Panc1 (cell line): ENCODE data around the gene EYA2. TPM values are rescaled to one million over a fixed set of nuclear protein-coding genes. Genes with fewer than 3 reads are reported as not detected.

ENCODE experiments used
- ATAC-seq: fragments of 200-7000 bp; cut with Tn5 transposase; 2 replicates; pipeline ENCODE4 v1.9.1; 2020; ENCODE audit warnings: mild to moderate bottlenecking, moderate library complexity
- BruUV-seq: library from RNA; stranded (reverse); fragments of 400-500 nt; replicated peaks from 2 replicates; lab custom pipeline; 2021; lab: Mats Ljungman, UMichigan
- CTCF ChIA-PET: fragments of 300-600 bp; sonication (Branson Sonifier 250); formaldehyde crosslinking; loops from one replicate; lab custom pipeline; 2022; ENCODE audit warnings: antibody characterized with exemption; lab: Charles Lee
- POLR2A ChIA-PET: fragments of 300-600 bp; sonication (Branson Sonifier 250); formaldehyde crosslinking; loops from one replicate; lab custom pipeline; 2022; ENCODE audit warnings: antibody characterized with exemption; lab: Charles Lee
- DNase-seq: peaks from one replicate; pipeline ENCODE4 v3.0.0-alpha.2; 2010; ENCODE audit warnings: low read depth, low spot score
- H3K27ac ChIP-seq: 2 replicates; pipeline ENCODE4 v1.5.1; 2011; ENCODE audit warnings: mild to moderate bottlenecking, low read length, inconsistent platforms
- H3K27me3 ChIP-seq: fragments of 200-500 bp; sonication (Bioruptor generic); 2 replicates; pipeline ENCODE4 v1.6.0; 2014; ENCODE audit warnings: low read length, inconsistent platforms; ENCODE audit not compliant: control insufficient read depth, insufficient read depth
- H3K36me3 ChIP-seq: fragments of 200-500 bp; sonication (Bioruptor generic); 2 replicates; pipeline ENCODE4 v1.5.1; 2014; ENCODE audit warnings: inconsistent platforms, mild to moderate bottlenecking, low read length, moderate library complexity; ENCODE audit not compliant: control insufficient read depth, insufficient read depth
- H3K4me1 ChIP-seq: 2 replicates; pipeline ENCODE4 v1.5.1; 2011; ENCODE audit warnings: inconsistent platforms, mild to moderate bottlenecking, low read length, moderate library complexity; ENCODE audit not compliant: control insufficient read depth, insufficient read depth
- H3K4me3 ChIP-seq, 2 experiments: 2 replicates each; pipeline ENCODE4 v1.5.1; 2011 to 2012; ENCODE audit warnings: low read depth in 2 of 2, low read length in 2 of 2, mild to moderate bottlenecking in 2 of 2, inconsistent platforms in 1 of 2, moderate library complexity in 1 of 2
- H3K9me3 ChIP-seq: fragments of 200-500 bp; sonication (Bioruptor generic); 2 replicates; pipeline ENCODE4 v1.5.1; 2014; ENCODE audit warnings: low read depth, mild to moderate bottlenecking, inconsistent platforms, low read length, moderate library complexity; ENCODE audit not compliant: control insufficient read depth, insufficient read depth
- POLR2AphosphoS5 ChIP-seq: IDR thresholded peaks from 2 replicates; pipeline ENCODE4 v1.6.1; 2012; ENCODE audit warnings: mild to moderate bottlenecking, low read depth, low read length, moderate library complexity
- REST ChIP-seq, 2 experiments: IDR thresholded peaks; 2 replicates each; pipeline ENCODE4 v1.6.1; 2011 to 2012; ENCODE audit warnings: low read depth in 2 of 2, control low read depth in 1 of 2, low read length in 1 of 2, mild to moderate bottlenecking in 1 of 2, moderate library complexity in 1 of 2; ENCODE audit not compliant: insufficient read depth in 1 of 2
- SIN3A ChIP-seq: IDR thresholded peaks from 2 replicates; pipeline ENCODE4 v1.6.1; 2012; ENCODE audit warnings: low read depth, mild to moderate bottlenecking, low read length, moderate library complexity, borderline replicate concordance; ENCODE audit not compliant: insufficient read depth
- TCF7L2 ChIP-seq: IDR thresholded peaks from 2 replicates; pipeline ENCODE4 v1.6.1; 2011; ENCODE audit warnings: mild to moderate bottlenecking, low read depth, low read length, inconsistent platforms
- in situ Hi-C: cut with HindIII; loops from 2 replicates; pipeline ENCODE4 v1.10.0; 2016; ENCODE audit warnings: low sequenced_read_pairs, low pct_unique_long_range_greater_than_20kb
- intact Hi-C: fragments of 100-400 bp; cut with micrococcal nuclease; formaldehyde crosslinking; loops from one replicate; pipeline ENCODE4 v1.10.0; 2022; ENCODE audit not compliant: unreplicated experiment
- total RNA-seq: library from RNA; stranded (reverse); gene quantifications from one replicate; pipeline ENCODE4 v1.2.1, GENCODE V29; 2021; ENCODE audit not compliant: unreplicated experiment
- TF ChIP-seq, protein P1 (sequence below): fragments of 450-650 bp; IDR thresholded peaks from 2 replicates; pipeline ENCODE4 v1.5.1; 2017; ENCODE audit warnings: mild to moderate bottlenecking

Gene EYA2
- total RNA-seq, 1 experiment from 2014 or later = 1.9 TPM

DNA sequence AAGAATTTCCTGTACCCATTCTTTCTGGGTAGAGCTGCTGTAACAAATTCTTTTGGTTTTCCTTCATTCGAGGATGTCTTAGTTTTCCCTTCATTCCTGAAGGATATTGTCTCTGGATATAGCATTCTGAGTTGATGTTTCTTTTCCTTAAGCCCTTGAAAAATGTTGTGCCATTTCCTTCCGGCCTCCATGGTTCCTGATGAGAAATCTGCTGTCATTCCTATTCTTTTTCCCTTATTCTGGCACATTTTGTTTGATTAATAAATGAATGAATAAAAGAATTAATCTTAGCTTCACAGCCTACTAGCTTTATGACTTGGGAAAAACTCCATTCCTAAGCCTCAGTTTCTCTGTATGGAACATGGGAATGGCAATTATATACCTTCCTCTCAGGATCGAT lies 173.1 kb downstream of the EYA2 start:
- Histone ChIP-seq H3K36me3 (no peaks in the 10 kb centered on the region), H3K27ac (no peak overlapping the region), H3K4me1 (no peaks in the 10 kb centered on the region), H3K27me3 (no peaks in the 10 kb centered on the region), H3K4me3 (no peak overlapping the region), H3K9me3 (peaks cover 9% of the 10 kb centered on the region; the same call in 1 of the 2 replicates)
- TF ChIP-seq SIN3A (no peak), POLR2AphosphoS5 (no peak), TCF7L2 (no peak), REST (IDR thresholded peaks at IDR 0.05; ENCODE audit: insufficient read depth in 1 of 2, low read depth in 2 of 2, low read length in 1 of 2) (no peak)
- TF ChIP-seq, protein P1, sequence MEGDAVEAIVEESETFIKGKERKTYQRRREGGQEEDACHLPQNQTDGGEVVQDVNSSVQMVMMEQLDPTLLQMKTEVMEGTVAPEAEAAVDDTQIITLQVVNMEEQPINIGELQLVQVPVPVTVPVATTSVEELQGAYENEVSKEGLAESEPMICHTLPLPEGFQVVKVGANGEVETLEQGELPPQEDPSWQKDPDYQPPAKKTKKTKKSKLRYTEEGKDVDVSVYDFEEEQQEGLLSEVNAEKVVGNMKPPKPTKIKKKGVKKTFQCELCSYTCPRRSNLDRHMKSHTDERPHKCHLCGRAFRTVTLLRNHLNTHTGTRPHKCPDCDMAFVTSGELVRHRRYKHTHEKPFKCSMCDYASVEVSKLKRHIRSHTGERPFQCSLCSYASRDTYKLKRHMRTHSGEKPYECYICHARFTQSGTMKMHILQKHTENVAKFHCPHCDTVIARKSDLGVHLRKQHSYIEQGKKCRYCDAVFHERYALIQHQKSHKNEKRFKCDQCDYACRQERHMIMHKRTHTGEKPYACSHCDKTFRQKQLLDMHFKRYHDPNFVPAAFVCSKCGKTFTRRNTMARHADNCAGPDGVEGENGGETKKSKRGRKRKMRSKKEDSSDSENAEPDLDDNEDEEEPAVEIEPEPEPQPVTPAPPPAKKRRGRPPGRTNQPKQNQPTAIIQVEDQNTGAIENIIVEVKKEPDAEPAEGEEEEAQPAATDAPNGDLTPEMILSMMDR = no peak
- in situ Hi-C loops = no loop called here
- DNase-seq = no peak
- intact Hi-C loops = no loop called here
- ChIA-PET POLR2A (no interaction called here), CTCF (no interaction called here)
- no peak for ATAC-seq
- no TSS peak for BruUV-seq

DNA sequence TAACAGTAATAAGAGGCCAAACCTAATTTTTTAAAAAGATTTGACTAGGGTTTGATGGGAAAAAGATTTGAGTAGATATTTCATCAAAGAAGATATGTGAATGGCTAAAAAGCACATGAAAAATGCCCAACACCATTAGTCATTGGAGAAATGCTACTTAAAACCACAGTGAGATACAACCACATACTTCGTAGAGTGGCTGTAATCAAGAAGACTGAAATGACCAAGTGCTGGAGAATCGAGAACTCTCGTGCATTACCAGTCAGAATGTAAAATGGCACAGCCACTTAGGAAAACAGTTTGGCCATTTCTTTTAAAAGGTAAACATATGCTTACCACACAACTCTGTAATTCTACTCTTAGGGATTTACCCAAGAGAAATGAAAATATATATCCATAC lies 175.5 kb downstream of the EYA2 start:
- Histone ChIP-seq H3K27me3 (no peaks in the 10 kb centered on the region; the same call in 1 of the 2 replicates), H3K9me3 (peaks cover 9% of the 10 kb centered on the region; the same call in 1 of the 2 replicates), H3K4me1 (no peaks in the 10 kb centered on the region), H3K27ac (no peak overlapping the region), H3K36me3 (no peaks in the 10 kb centered on the region), H3K4me3 (no peak overlapping the region)
- BruUV-seq = no TSS peak
- ATAC-seq = no peak
- POLR2A ChIA-PET = no interaction called here
- in situ Hi-C loops (no loop called here), intact Hi-C loops (no loop called here)
- DNase-seq = no peak
- TF ChIP-seq TCF7L2 (no peak), REST (IDR thresholded peaks at IDR 0.05; ENCODE audit: insufficient read depth in 1 of 2, low read depth in 2 of 2, low read length in 1 of 2) (no peak), SIN3A (no peak), POLR2AphosphoS5 (no peak)
- TF ChIP-seq, protein P1 = no peak
- CTCF ChIA-PET = no interaction called here
